Motor neuron (in vitro differentiated cells): ENCODE results near the gene MEGF11. TPM values are rescaled to one million over a fixed set of nuclear protein-coding genes. Genes with fewer than 3 reads are reported as not detected.

Experiments
- ATAC-seq, 8 experiments: fragments of 200-7000 bp; cut with Tn5 transposase; replicated peaks in 6 of 8; 2 replicates each; pipeline ENCODE4 v1.8.0; 2021; ENCODE audit warnings: mild to moderate bottlenecking in 8 of 8, moderate library complexity in 8 of 8
- H3K27ac ChIP-seq, 2 donors: fragments of 250-450 bp; sonication (Bioruptor Pico); 2 replicates each; pipeline ENCODE4 v1.9.0; 2021; ENCODE audit warnings: antibody characterized with exemption in 2 of 2, mild to moderate bottlenecking in 2 of 2, moderate library complexity in 1 of 2
- H3K4me1 ChIP-seq, 2 donors: fragments of 250-450 bp; sonication (Bioruptor Pico); replicated peaks in 1 of 2; 2 replicates each; pipeline ENCODE4 v1.6.1; 2021; ENCODE audit warnings: antibody characterized with exemption in 2 of 2, mild to moderate bottlenecking in 2 of 2, moderate library complexity in 1 of 2
- H3K4me3 ChIP-seq, 5 donors: fragments of 250-450 bp; sonication (Bioruptor Pico); 2 replicates each; pipeline ENCODE4 v1.9.0; 2021; ENCODE audit warnings: antibody characterized with exemption in 5 of 5, mild to moderate bottlenecking in 5 of 5, moderate library complexity in 4 of 5
- WGBS, 10 experiments: fragments of 450-650 bp; shearing (Covaris generic); methylation state at CpG; one replicate each; pipeline ENCODE4 v1.0.0; 2022; 5-methylcytosine and 5-hydroxymethylcytosine counted together
- in situ Hi-C, 9 experiments: fragments of 400-800 bp; cut with MboI; loops; one replicate each; pipeline ENCODE4 v1.15.0; 2021; ENCODE audit warnings: low sequenced_read_pairs in 9 of 9, low pct_unique_long_range_greater_than_20kb in 2 of 9; ENCODE audit not compliant: unreplicated experiment in 9 of 9
- total RNA-seq, 8 experiments: library from RNA; unstranded; fragments of 300-600 nt; gene quantifications; 2 replicates each; pipeline versions ENCODE4 v1.2.3 to v1.2.4, GENCODE V29; 2022

The MEGF11 gene
- total RNA-seq, 8 experiments from 2014 or later, result 2.8 to 18.2 (median 9.0) TPM

- Histone ChIP-seq H3K4me1 (peaks cover 0 to 7% of the 10 kb centered on the region in 2 donors), H3K4me3 (no peak overlapping the region), H3K27ac (no peak overlapping the region)
- ATAC-seq, result no peak
- in situ Hi-C loops, result no loop called here
- WGBS, 10 experiments, result 33 to 100% (median 67%) methylated on average over 1 to 2 of the region's 2 CpGs; no CpG with 5 or more reads in 7 of the 10 experiments
Observed at GRCh38 chr15:65935391-65935790, 318.2 kb downstream of the MEGF11 start.

- no peak overlapping the region for H3K4me3 ChIP-seq
- in situ Hi-C loops, result no loop called here
- 30 to 100% (median 73%) methylated on average over 1 to 4 of the region's 4 CpGs; no CpG with 5 or more reads in 4 of the 10 experiments for WGBS, 10 experiments
- no peak overlapping the region for H3K27ac ChIP-seq
- no peak for ATAC-seq
- H3K4me1 ChIP-seq, result peaks cover 0 to 7% of the 10 kb centered on the region in 2 donors
Observed at GRCh38 chr15:65931221-65931620, 322.3 kb downstream of the MEGF11 start.

- no peak overlapping the region for H3K27ac ChIP-seq
- peaks cover 0 to 7% of the 10 kb centered on the region in 2 donors for H3K4me1 ChIP-seq
- in situ Hi-C loops, result no loop called here
- H3K4me3 ChIP-seq, result no peak overlapping the region
- WGBS, 10 experiments, result 57 to 100% (median 100%) methylated on average over 1 of the region's 6 CpGs; no CpG with 5 or more reads in 7 of the 10 experiments
- no peak for ATAC-seq
Observed at GRCh38 chr15:65930134-65930533, 323.4 kb downstream of the MEGF11 start.

GRCh38 chr15:65929573-65929972, 324.0 kb downstream of the MEGF11 start:
- in situ Hi-C loops, result no loop called here
- Histone ChIP-seq H3K4me1 (peaks cover 0 to 7% of the 10 kb centered on the region in 2 donors), H3K4me3 (no peak overlapping the region), H3K27ac (no peak overlapping the region)
- ATAC-seq, result no peak
- WGBS, 10 experiments, result 67 to 94% (median 73%) methylated on average over 1 to 5 of the region's 7 CpGs; no CpG with 5 or more reads in 6 of the 10 experiments

- in situ Hi-C loops, result no loop called here
- Histone ChIP-seq H3K4me3 (no peak overlapping the region), H3K27ac (no peak overlapping the region), H3K4me1 (peaks cover 0 to 3% of the 10 kb centered on the region in 2 donors)
- 0 to 75% (median 20%) methylated on average over 1 to 2 of the region's 2 CpGs; no CpG with 5 or more reads in 5 of the 10 experiments for WGBS, 10 experiments
- no peak for ATAC-seq
Observed at GRCh38 chr15:65927545-65927944, 326.0 kb downstream of the MEGF11 start.

- H3K27ac ChIP-seq, result no peak overlapping the region
- no peak for ATAC-seq
- peaks cover 0 to 7% of the 10 kb centered on the region in 2 donors for H3K4me1 ChIP-seq
- in situ Hi-C loops, result no loop called here
- no peak overlapping the region for H3K4me3 ChIP-seq
- 78 to 89% (median 83%) methylated on average over 1 of the region's 1 CpG; no CpG with 5 or more reads in 5 of the 10 experiments for WGBS, 10 experiments
Observed at GRCh38 chr15:65926899-65927298, 326.7 kb downstream of the MEGF11 start.

GRCh38 chr15:65926459-65926858, 327.1 kb downstream of the MEGF11 start:
- in situ Hi-C loops, result no loop called here
- Histone ChIP-seq H3K4me3 (no peak overlapping the region), H3K4me1 (peaks cover 0 to 11% of the 10 kb centered on the region in 2 donors), H3K27ac (no peak overlapping the region)
- 83% methylated on average over 1 of the region's 1 CpG; no CpG with 5 or more reads in 9 of the 10 experiments for WGBS, 10 experiments
- no peak for ATAC-seq

GRCh38 chr15:65925338-65925737, 328.2 kb downstream of the MEGF11 start:
- 20 to 86% methylated on average over 1 of the region's 1 CpG; no CpG with 5 or more reads in 8 of the 10 experiments for WGBS, 10 experiments
- no peak for ATAC-seq
- H3K4me1 ChIP-seq, result peaks cover 3 to 17% of the 10 kb centered on the region in 2 donors
- no peak overlapping the region for H3K4me3 ChIP-seq
- in situ Hi-C loops, result no loop called here
- no peak overlapping the region for H3K27ac ChIP-seq

- in situ Hi-C loops, result loop anchor here in 2 of 9 experiments (25.0 kb wide), 1 partner anchor 363 kb away; the partner anchor contains the start of gene DIS3L (in 2 of the 2)
- H3K4me1 ChIP-seq, result peaks cover 5 to 22% of the 10 kb centered on the region in 2 donors
- 83% methylated on average over 1 of the region's 3 CpGs; no CpG with 5 or more reads in 9 of the 10 experiments for WGBS, 10 experiments
- H3K4me3 ChIP-seq, result no peak overlapping the region
- no peak overlapping the region for H3K27ac ChIP-seq
- ATAC-seq, result no peak
Observed at GRCh38 chr15:65924004-65924403, 329.5 kb downstream of the MEGF11 start.

GRCh38 chr15:65923264-65923663, 330.3 kb downstream of the MEGF11 start:
- Histone ChIP-seq H3K27ac (no peak overlapping the region), H3K4me1 (peaks cover 5 to 22% of the 10 kb centered on the region in 2 donors), H3K4me3 (no peak overlapping the region)
- in situ Hi-C loops, result loop anchor here in 2 of 9 experiments (25.0 kb wide), 1 partner anchor 364 kb away; the partner anchor contains the start of gene DIS3L (in 2 of the 2)
- no peak for ATAC-seq
- WGBS, 10 experiments, result 0 to 100% (median 93%) methylated on average over 1 to 5 of the region's 5 CpGs

GRCh38 chr15:65922621-65923020, 330.9 kb downstream of the MEGF11 start:
- Histone ChIP-seq H3K27ac (no peak overlapping the region), H3K4me1 (peaks cover 5 to 22% of the 10 kb centered on the region in 2 donors), H3K4me3 (no peak overlapping the region)
- WGBS, 10 experiments, result 81 to 100% (median 91%) methylated on average over 2 to 5 of the region's 7 CpGs; no CpG with 5 or more reads in 4 of the 10 experiments
- no peak for ATAC-seq
- in situ Hi-C loops, result loop anchor here in 2 of 9 experiments (25.0 kb wide), 1 partner anchor 365 kb away; the partner anchor contains the start of gene DIS3L (in 2 of the 2)

- Histone ChIP-seq H3K4me3 (no peak overlapping the region), H3K27ac (no peak overlapping the region), H3K4me1 (peaks cover 8 to 26% of the 10 kb centered on the region in 2 donors)
- 33 to 81% (median 62%) methylated on average over 1 to 4 of the region's 5 CpGs; no CpG with 5 or more reads in 2 of the 10 experiments for WGBS, 10 experiments
- in situ Hi-C loops, result loop anchor here in 2 of 9 experiments (25.0 kb wide), 1 partner anchor 366 kb away; the partner anchor contains the start of gene DIS3L (in 2 of the 2)
- ATAC-seq, result peak in 2 of 8 experiments; percentile 17 to 20
Observed at GRCh38 chr15:65921780-65922179, 331.8 kb downstream of the MEGF11 start.

- Histone ChIP-seq H3K4me1 (peaks cover 13 to 27% of the 10 kb centered on the region in 2 donors), H3K27ac (no peak overlapping the region), H3K4me3 (no peak overlapping the region)
- in situ Hi-C loops, result loop anchor here in 2 of 9 experiments (25.0 kb wide), 1 partner anchor 366 kb away; the partner anchor contains the start of gene DIS3L (in 2 of the 2)
- WGBS, 10 experiments, result 30 to 66% (median 64%) methylated on average over 2 to 4 of the region's 4 CpGs; no CpG with 5 or more reads in 3 of the 10 experiments
- peak in 3 of 8 experiments; percentile 21 to 49 (median 34) for ATAC-seq
Observed at GRCh38 chr15:65920825-65921309, 332.7 kb downstream of the MEGF11 start.
